Osteocyte (in vitro differentiated cells): Measurements from ENCODE around the gene ENAH. TPM values are rescaled to one million over a fixed set of nuclear protein-coding genes. Genes with fewer than 3 reads are reported as not detected.
A peak's percentile ranks its signal among the peaks of the same experiment; 100 is the strongest.

Experiments
- DNase-seq: peaks from one replicate; pipeline ENCODE4 v3.0.0; 2021; ENCODE audit warnings: mixed read lengths; ENCODE audit not compliant: unreplicated experiment; ENCODE audit errors: extremely low spot score
- H3K27ac Mint-ChIP-seq: one replicate; pipeline ENCODE4 v1.8.0; 2021; ENCODE audit warnings: mild to moderate bottlenecking, mixed read lengths; ENCODE audit not compliant: unreplicated experiment
- H3K27me3 Mint-ChIP-seq: one replicate; pipeline ENCODE4 v1.8.0; 2021; ENCODE audit warnings: mixed read lengths; ENCODE audit not compliant: unreplicated experiment
- H3K36me3 Mint-ChIP-seq: one replicate; pipeline ENCODE4 v1.8.0; 2021; ENCODE audit warnings: mixed read lengths; ENCODE audit not compliant: unreplicated experiment
- H3K4me1 Mint-ChIP-seq: one replicate; pipeline ENCODE4 v1.8.0; 2021; ENCODE audit warnings: mixed read lengths; ENCODE audit not compliant: unreplicated experiment
- H3K4me3 Mint-ChIP-seq: one replicate; pipeline ENCODE4 v1.8.0; 2021; ENCODE audit warnings: mild to moderate bottlenecking, moderate library complexity, mixed read lengths; ENCODE audit not compliant: unreplicated experiment
- H3K9me3 Mint-ChIP-seq: one replicate; pipeline ENCODE4 v1.8.0; 2021; ENCODE audit warnings: mixed read lengths; ENCODE audit not compliant: unreplicated experiment
- total RNA-seq: library from RNA; stranded (reverse); gene quantifications from 2 replicates; pipeline ENCODE4 v1.2.1, GENCODE V29; 2021
- TF ChIP-seq, protein P1 (sequence below): fragments of 200-600 bp; sonication (generic); IDR thresholded peaks from 2 replicates; pipeline ENCODE4 v1.5.0; 2021; ENCODE audit warnings: antibody characterized with exemption, mild to moderate bottlenecking, moderate library complexity

The ENAH gene
- total RNA-seq, 1 donor from 2014 or later = 232 TPM

GRCh38 chr1:225467193-225468020, 185.5 kb downstream of the ENAH start:
- Mint-ChIP-seq H3K9me3 (no peaks in the 10 kb centered on the region), H3K36me3 (no peaks in the 10 kb centered on the region), H3K27ac (no peak overlapping the region), H3K27me3 (no peaks in the 10 kb centered on the region), H3K4me1 (peaks cover 30% of the 10 kb centered on the region), H3K4me3 (no peak overlapping the region)
- TF ChIP-seq, protein P1, sequence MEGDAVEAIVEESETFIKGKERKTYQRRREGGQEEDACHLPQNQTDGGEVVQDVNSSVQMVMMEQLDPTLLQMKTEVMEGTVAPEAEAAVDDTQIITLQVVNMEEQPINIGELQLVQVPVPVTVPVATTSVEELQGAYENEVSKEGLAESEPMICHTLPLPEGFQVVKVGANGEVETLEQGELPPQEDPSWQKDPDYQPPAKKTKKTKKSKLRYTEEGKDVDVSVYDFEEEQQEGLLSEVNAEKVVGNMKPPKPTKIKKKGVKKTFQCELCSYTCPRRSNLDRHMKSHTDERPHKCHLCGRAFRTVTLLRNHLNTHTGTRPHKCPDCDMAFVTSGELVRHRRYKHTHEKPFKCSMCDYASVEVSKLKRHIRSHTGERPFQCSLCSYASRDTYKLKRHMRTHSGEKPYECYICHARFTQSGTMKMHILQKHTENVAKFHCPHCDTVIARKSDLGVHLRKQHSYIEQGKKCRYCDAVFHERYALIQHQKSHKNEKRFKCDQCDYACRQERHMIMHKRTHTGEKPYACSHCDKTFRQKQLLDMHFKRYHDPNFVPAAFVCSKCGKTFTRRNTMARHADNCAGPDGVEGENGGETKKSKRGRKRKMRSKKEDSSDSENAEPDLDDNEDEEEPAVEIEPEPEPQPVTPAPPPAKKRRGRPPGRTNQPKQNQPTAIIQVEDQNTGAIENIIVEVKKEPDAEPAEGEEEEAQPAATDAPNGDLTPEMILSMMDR = no peak
- DNase-seq = no peak

DNA sequence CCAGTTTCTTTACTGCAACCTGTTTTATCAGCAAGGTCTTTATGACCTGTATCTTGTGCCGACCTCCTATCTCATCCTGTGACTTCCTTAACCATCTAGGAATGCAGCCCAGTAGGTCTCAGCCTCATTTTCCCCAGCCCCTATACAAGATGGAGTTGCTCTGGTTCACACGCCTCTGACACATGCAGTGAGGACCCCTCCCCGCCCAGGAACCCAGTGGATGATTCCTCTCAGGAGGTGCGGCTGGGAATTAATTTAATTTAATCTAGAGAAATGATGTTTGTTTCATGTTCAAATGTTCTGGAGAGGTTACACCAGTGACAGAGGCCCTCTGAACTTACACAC, 186.1 kb downstream of the ENAH start:
- Mint-ChIP-seq H3K36me3 (no peaks in the 10 kb centered on the region), H3K27me3 (no peaks in the 10 kb centered on the region), H3K4me1 (peaks cover 30% of the 10 kb centered on the region), H3K4me3 (no peak overlapping the region), H3K27ac (no peak overlapping the region), H3K9me3 (no peaks in the 10 kb centered on the region)
- TF ChIP-seq, protein P1 = no peak
- DNase-seq = no peak

DNA sequence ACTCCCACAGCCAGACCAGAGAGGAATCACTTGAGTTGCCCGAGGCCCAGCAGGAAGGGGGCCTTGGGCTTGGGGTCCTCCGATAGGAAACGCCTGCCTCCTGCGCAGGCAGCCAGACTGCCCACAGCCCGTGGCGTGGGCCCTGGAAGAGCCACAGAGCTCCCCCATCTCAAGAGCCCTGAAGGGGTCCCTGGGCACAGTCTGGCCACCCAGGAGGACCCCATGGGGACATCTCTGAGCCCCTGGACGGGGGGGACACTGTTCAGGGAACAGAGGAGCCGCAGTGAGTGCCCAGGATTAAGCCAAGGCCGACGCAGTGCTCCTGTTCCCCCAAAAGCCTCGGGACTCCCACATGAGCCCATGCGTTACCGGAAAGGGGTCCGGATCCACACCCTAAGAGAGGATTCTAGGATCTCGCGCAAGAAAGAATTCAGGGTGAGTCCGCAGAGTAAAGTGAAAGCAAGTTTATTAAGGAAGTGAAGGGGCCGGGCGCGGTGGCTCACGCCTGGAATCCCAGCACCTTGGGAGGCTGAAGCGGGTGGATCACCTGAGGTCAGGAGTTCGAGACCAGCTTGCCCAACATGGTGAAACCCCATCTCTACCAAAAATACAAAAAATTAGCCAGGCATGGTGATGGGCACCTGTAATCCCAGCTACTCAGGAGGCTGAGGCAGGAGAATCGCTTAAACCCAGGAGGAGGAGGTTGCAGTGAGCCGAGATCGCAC, 187.0 kb downstream of the ENAH start:
- no peaks in the 10 kb centered on the region for H3K36me3 Mint-ChIP-seq
- peaks cover 35% of the 10 kb centered on the region for H3K4me1 Mint-ChIP-seq

DNA sequence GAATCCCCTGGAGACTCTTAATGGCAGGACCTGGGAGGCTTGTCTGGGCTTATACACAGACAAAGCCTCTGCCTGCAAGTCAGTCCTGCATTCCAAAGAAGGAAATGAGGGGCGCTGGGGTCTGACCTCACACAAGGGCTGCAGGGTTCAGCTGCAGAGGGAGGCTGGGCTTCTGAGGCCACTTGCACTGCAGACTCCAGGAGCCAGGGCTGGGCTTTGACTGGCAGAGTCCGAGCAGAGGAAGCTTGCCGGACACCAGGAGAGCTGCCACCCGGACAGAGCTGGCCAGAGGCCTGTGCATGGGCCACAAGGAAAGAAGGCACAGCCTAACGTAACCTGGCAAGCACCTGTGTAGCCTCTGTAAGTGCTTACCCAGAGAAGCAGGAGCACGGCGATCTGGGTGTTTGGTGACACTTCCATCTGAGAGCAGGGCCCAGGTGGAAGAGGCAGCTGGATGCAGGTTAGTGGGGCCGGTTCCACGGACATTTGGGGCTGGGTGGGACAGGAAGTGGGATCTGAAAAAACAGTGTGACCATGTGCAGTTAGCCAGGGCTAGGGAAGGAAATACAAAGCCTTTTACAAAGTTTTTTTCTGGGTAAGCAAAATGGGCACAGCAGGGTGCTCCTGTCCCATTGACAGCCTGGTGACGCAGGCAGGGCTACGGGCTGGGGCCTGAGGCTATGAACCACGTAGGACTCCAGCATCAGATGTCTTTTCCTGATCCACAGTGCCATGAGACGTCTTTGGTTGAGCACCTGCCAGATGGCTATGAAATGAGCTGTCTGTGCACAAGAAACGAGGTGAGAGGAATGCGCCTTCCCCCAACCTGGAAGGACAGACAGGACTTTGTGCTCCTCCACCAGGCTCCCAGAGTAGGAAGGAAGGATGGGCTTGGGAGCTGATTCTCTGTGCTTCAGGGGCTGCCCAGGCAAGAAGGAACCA, 187.8 kb downstream of the ENAH start:
- DNase-seq = no peak
- peak overlapping the region; percentile 40 for H3K4me3 Mint-ChIP-seq
- no peaks in the 10 kb centered on the region for H3K9me3 Mint-ChIP-seq
- peaks cover 40% of the 10 kb centered on the region for H3K4me1 Mint-ChIP-seq
- no peaks in the 10 kb centered on the region for H3K27me3 Mint-ChIP-seq
- TF ChIP-seq, protein P1 = no peak
- no peak overlapping the region for H3K27ac Mint-ChIP-seq
- H3K36me3 Mint-ChIP-seq = no peaks in the 10 kb centered on the region

More for the DNA sequence above, 187.0 kb downstream of the ENAH start:
- H3K27me3 Mint-ChIP-seq = no peaks in the 10 kb centered on the region
- no peak overlapping the region for H3K27ac Mint-ChIP-seq
- DNase-seq = no peak
- no peak overlapping the region for H3K4me3 Mint-ChIP-seq
- TF ChIP-seq, protein P1 = no peak
- H3K9me3 Mint-ChIP-seq = no peaks in the 10 kb centered on the region
